Lower leg skin (tissue), 3 donors: ENCODE results near the gene EBNA1BP2.

Source experiments
- CTCF ChIP-seq, 3 donors: fragments of 450-650 bp; IDR thresholded peaks; one replicate each; pipeline ENCODE4 v1.5.1; 2016; ENCODE audit warnings: antibody characterized with exemption in 3 of 3, mild to moderate bottlenecking in 3 of 3, moderate library complexity in 2 of 3
- POLR2A ChIP-seq, 2 donors: fragments of 450-650 bp; IDR thresholded peaks; one replicate each; pipeline ENCODE4 v1.6.1; 2016 to 2017; ENCODE audit warnings: antibody characterized with exemption in 2 of 2, mild to moderate bottlenecking in 1 of 2, moderate library complexity in 1 of 2

- no peak for TF ChIP-seq CTCF (IDR thresholded peaks at IDR 0.05)
- no peak for TF ChIP-seq POLR2A (IDR thresholded peaks at IDR 0.05)
These were observed 27.9 kb downstream of the EBNA1BP2 start for GRCh38 chr1:43144237-43144636.
